ENCODE results near the gene ST8SIA2. TPM values are rescaled to one million over a fixed set of nuclear protein-coding genes. Genes with fewer than 3 reads are reported as not detected.

The ST8SIA2 gene
- total RNA-seq, 2 donors from 2014 or later: 0.73 to 2.3 TPM

- intact Hi-C loops (cut with DNase I): no loop called here
- Histone ChIP-seq H3K4me3 (no peak overlapping the region), H3K9me3 (no peaks in the 10 kb centered on the region), H3K27me3 (replicated peaks; ENCODE audit: insufficient read depth) (no peaks in the 10 kb centered on the region), H3K4me1 (replicated peaks) (no peaks in the 10 kb centered on the region), H3K36me3 (no peaks in the 10 kb centered on the region), H3K27ac (no peak overlapping the region)
- DNase-seq (ENCODE audit: low spot score): no peak
- WGBS: 90% methylated on average over 4 of the region's 4 CpGs
- no peak for TF ChIP-seq CTCF (IDR thresholded peaks at IDR 0.05)
- no peak for TF ChIP-seq POLR2A (IDR thresholded peaks at IDR 0.05)
- TF ChIP-seq POLR2AphosphoS5 (IDR thresholded peaks at IDR 0.05): no peak
Observed at GRCh38 chr15:92460023-92460422, 66.3 kb downstream of the ST8SIA2 start.

GRCh38 chr15:92462424-92463125 lies 68.9 kb downstream of the ST8SIA2 start:
- TF ChIP-seq POLR2A (IDR thresholded peaks at IDR 0.05) (no peak), POLR2AphosphoS5 (IDR thresholded peaks at IDR 0.05) (no peak), CTCF (IDR thresholded peaks at IDR 0.05) (no peak)
- Histone ChIP-seq H3K9me3 (no peaks in the 10 kb centered on the region), H3K27ac (no peak overlapping the region), H3K27me3 (replicated peaks; ENCODE audit: insufficient read depth) (no peaks in the 10 kb centered on the region), H3K4me1 (replicated peaks) (no peaks in the 10 kb centered on the region), H3K4me3 (no peak overlapping the region), H3K36me3 (no peaks in the 10 kb centered on the region)
- 93% methylated on average over 2 of the region's 2 CpGs for WGBS
- intact Hi-C loops (cut with DNase I): no loop called here
- DNase-seq (ENCODE audit: low spot score): no peak

DNA sequence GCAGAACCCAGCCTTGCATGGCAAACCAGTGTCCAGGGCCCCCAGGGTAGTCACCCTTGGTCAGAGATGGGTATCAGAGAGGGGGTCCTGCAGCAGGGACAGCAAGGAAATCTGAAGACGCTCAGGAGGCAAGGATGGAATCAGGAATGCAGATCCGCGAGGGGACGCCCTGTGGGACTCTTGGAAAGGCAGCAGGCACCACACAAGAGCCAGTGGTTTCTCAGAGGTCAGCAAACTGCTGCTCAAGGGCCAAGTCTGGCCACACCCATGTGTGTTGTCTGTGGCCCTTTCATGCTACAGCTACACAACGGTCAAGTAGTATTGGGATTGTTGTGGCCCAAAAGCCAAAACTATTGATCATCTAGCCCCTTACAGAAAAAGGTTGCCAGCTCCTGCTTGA lies 69.7 kb downstream of the ST8SIA2 start:
- H3K27ac ChIP-seq: no peak overlapping the region
- TF ChIP-seq POLR2A (IDR thresholded peaks at IDR 0.05) (no peak), POLR2AphosphoS5 (IDR thresholded peaks at IDR 0.05) (no peak), CTCF (IDR thresholded peaks at IDR 0.05) (no peak)
- 89% methylated on average over 5 of the region's 5 CpGs for WGBS
- no peak overlapping the region for H3K4me3 ChIP-seq
- H3K27me3 ChIP-seq (replicated peaks; ENCODE audit: insufficient read depth): no peaks in the 10 kb centered on the region
- DNase-seq (ENCODE audit: low spot score): no peak
- no peaks in the 10 kb centered on the region for H3K4me1 ChIP-seq (replicated peaks)
- no peaks in the 10 kb centered on the region for H3K9me3 ChIP-seq
- no peaks in the 10 kb centered on the region for H3K36me3 ChIP-seq
- intact Hi-C loops (cut with DNase I): no loop called here

DNA sequence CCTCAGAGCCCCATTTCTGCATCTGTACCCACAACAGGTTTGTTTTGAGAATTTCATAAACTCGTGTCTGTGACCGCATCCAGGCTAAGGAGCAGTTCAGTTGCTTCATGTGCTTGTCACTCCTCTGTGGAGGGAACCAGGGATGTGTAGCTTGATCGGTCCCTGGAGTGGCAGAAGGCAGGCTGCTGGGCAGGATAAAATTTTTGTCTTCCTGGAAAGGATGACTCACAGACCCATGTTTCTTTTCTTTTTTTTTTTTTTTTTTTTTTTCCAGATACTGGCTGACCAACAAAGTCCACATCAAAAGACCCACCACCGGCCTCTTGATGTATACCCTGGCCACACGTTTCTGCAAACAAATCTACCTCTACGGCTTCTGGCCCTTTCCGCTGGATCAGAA lies 70.1 kb downstream of the ST8SIA2 start:
- Histone ChIP-seq H3K4me1 (replicated peaks) (no peaks in the 10 kb centered on the region), H3K36me3 (no peaks in the 10 kb centered on the region), H3K4me3 (no peak overlapping the region), H3K27ac (no peak overlapping the region), H3K27me3 (replicated peaks; ENCODE audit: insufficient read depth) (no peaks in the 10 kb centered on the region), H3K9me3 (no peaks in the 10 kb centered on the region)
- 87% methylated on average over 7 of the region's 7 CpGs for WGBS
- TF ChIP-seq CTCF (IDR thresholded peaks at IDR 0.05) (no peak), POLR2A (IDR thresholded peaks at IDR 0.05) (no peak), POLR2AphosphoS5 (IDR thresholded peaks at IDR 0.05) (no peak)
- intact Hi-C loops (cut with DNase I): no loop called here
- no peak for DNase-seq (ENCODE audit: low spot score)

DNA sequence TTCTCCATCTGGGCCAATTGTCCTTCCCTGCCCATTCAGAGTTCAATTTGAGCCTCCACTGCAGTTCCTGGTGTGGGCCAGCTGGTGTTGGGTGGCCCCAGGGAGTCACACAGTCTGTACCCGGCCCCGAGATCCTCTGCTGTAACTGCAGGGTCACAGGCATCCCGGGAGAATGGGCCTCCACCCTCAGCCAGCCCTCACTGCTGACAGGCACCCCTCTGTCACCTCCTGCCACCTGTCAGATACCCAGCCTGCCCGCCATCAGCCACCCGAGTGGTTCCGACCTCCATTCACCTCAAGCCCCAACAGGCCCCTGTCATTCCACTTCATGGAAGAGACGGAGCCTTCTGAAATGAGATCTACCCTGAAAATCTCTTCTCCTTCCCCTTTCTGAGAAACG lies 73.2 kb downstream of the ST8SIA2 start:
- H3K36me3 ChIP-seq: no peaks in the 10 kb centered on the region
- no peaks in the 10 kb centered on the region for H3K9me3 ChIP-seq
- TF ChIP-seq POLR2AphosphoS5 (IDR thresholded peaks at IDR 0.05) (no peak), CTCF (IDR thresholded peaks at IDR 0.05) (no peak), POLR2A (IDR thresholded peaks at IDR 0.05) (no peak)
- WGBS: 81% methylated on average over 8 of the region's 8 CpGs
- H3K27ac ChIP-seq: no peak overlapping the region
- intact Hi-C loops (cut with DNase I): no loop called here
- no peaks in the 10 kb centered on the region for H3K4me1 ChIP-seq (replicated peaks)
- no peaks in the 10 kb centered on the region for H3K27me3 ChIP-seq (replicated peaks; ENCODE audit: insufficient read depth)
- H3K4me3 ChIP-seq: no peak overlapping the region
- no peak for DNase-seq (ENCODE audit: low spot score)
